ENCODE measurements around the gene FANK1. TPM values are rescaled to one million over a fixed set of nuclear protein-coding genes. Genes with fewer than 3 reads are reported as not detected.

Gene FANK1
- polyA plus RNA-seq, 3 donors: 7.8 to 13.4 (median 9.6) TPM

- no peak for DNase-seq (ENCODE audit: low read depth in 3 of 3, low spot score in 2 of 3)
These were observed 161.1 kb downstream of the FANK1 start for GRCh38 chr10:126057494-126057893.

- DNase-seq (ENCODE audit: low read depth in 3 of 3, low spot score in 2 of 3): no peak
These were observed 161.7 kb downstream of the FANK1 start for GRCh38 chr10:126058104-126058503.

- DNase-seq (ENCODE audit: low read depth in 3 of 3, low spot score in 2 of 3): no peak
These were observed 162.1 kb downstream of the FANK1 start for GRCh38 chr10:126058507-126058906.

Other genes starting within 250 kb of the FANK1 start
- gene TEX36, start 213.4 kb upstream of the FANK1 start, polyA plus RNA-seq (ENCODE audit: insufficient read length in 3 of 3): not detected
- gene EDRF1, start 176.9 kb upstream of the FANK1 start, polyA plus RNA-seq (ENCODE audit: insufficient read length in 3 of 3): 10 to 100 TPM; 33.4 to 36.6 (median 34.3) TPM
- gene MMP21, start 120.7 kb upstream of the FANK1 start, polyA plus RNA-seq (ENCODE audit: insufficient read length in 3 of 3): under 1 TPM; 0.17 to 0.29 (median 0.18) TPM
- gene UROS, start 73.3 kb upstream of the FANK1 start, polyA plus RNA-seq (ENCODE audit: insufficient read length in 3 of 3): 10 to 100 TPM; 59.7 to 65.8 (median 59.8) TPM
- gene BCCIP, start 73.0 kb upstream of the FANK1 start, polyA plus RNA-seq (ENCODE audit: insufficient read length in 3 of 3): 100 to 1,000 TPM in 2 of 3 donors, 10 to 100 TPM in 1; 98.9 to 106 (median 104) TPM
- gene DHX32, start 15.3 kb upstream of the FANK1 start, polyA plus RNA-seq (ENCODE audit: insufficient read length in 3 of 3): 10 to 100 TPM; 25.4 to 27.4 (median 25.9) TPM